A172 (cell line): Measurements from ENCODE around the gene SAMM50. TPM values are rescaled to one million over a fixed set of nuclear protein-coding genes. Genes with fewer than 3 reads are reported as not detected.
A peak's percentile ranks its signal among the peaks of the same experiment; 100 is the strongest.

Experiments
- DNase-seq: peaks from one replicate; pipeline ENCODE4 v3.0.0-alpha.2; 2015; ENCODE audit warnings: low spot score
- total RNA-seq: library from RNA; depleted of rRNA; stranded (reverse); fragments of >200 nt; shearing (Covaris generic); gene quantifications from 2 replicates; pipeline ENCODE4 v1.2.3, GENCODE V29; 2014; rRNA removed

Gene SAMM50
- 31.2 and 31.4 TPM in 2 replicates for total RNA-seq

GRCh38 chr22:43955040-43955882 is at the start of gene SAMM50:
SAMM50 (plus strand) TSS chr22:43955442; CDS start chr22:43955578, 136 bp downstream.
- DNase-seq = peak; percentile 55

GRCh38 chr22:43905681-43906080 is 49.6 kb upstream of the SAMM50 start:
- DNase-seq = no peak

DNA sequence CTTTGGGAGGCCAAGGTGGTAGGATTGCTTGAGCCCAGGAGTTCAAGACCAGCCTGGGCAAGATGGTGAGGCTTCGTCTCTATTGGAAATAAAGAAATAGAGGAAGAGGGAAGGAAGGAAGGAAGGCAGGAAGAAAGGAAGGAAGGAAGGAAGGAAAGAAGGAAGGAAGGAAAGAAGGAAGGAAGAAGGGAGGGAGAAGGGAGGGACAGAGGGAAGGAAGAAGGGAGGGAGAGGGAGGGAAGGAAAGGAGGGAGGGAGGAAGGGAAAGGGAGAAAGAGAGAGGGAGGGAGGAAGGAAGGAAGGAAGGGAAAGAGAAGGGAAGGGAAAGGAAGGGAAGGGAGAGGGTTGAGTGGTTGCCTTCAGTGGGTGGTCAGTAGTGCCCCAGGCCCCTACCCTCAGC is 45.5 kb upstream of the SAMM50 start:
- no peak for DNase-seq

GRCh38 chr22:43910178-43910695 is 45.0 kb upstream of the SAMM50 start:
- no peak for DNase-seq

GRCh38 chr22:43911351-43911750 is 43.9 kb upstream of the SAMM50 start:
- no peak for DNase-seq

DNA sequence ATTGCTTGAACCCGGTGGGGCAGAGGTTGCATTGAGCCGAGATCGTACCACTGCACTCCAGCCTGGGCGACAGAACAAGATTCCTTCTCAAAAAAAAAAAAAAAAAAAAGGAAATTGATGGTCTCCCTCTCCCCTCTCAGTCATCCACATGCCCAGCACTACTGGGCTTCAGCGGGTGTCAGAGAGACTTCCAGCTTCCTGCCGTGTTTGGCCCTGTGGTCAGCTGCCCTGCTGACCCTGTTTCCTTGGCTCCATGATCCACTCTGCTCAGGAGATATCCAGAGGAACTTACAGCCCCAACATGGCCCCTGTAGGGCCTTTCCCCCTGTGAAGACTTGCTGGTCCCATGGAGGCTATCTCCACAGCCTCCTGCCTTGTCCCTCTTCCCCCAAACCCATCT is 37.7 kb upstream of the SAMM50 start:
- DNase-seq = no peak

- DNase-seq = peak; percentile 31
Measured at GRCh38 chr22:43919106-43919973, 35.9 kb upstream of the SAMM50 start.

DNA sequence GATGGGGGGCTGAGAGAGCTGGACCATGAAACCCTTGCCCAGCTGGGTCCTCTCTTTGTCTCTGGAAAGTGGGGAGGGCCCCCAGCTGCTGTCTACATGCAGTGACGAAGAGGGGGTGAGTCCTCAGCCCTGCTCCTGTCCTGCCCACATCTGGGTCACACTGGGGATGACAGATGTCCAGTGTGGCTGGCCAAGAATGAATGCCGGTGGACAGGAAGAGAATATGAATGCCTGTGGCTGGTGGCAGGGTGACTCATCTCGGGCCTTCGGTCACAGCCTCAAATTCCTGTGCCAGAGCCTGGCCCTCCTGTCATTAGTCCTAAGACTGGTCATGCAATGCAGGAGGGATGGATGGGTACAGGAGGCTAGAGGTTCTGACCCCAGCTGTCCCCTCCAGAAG is 33.9 kb upstream of the SAMM50 start:
- peak; percentile 89 for DNase-seq

DNA sequence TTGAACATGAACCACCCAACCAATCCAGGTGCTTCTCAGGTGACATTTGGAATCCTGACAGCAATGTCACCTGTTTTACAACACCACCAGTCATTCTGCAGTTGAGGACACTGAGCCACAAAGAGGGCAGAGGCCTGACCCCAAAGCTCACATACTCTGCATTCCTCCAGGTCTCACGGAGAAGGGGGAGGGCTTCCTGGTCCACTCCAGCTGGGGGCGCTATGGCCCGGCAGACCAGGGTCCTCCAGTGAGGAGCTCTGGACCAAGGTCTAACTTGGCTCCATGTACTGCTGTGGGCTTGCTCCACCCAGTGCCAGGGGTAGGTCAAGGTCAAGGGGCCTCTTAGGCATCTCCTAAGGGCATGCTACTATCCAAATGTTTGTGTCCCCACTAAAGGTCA is 33.1 kb upstream of the SAMM50 start:
- no peak for DNase-seq

- no peak for DNase-seq
Measured at GRCh38 chr22:43923191-43923590, 32.1 kb upstream of the SAMM50 start.

- DNase-seq = peak; percentile 34
Measured at GRCh38 chr22:43923631-43924464, 31.4 kb upstream of the SAMM50 start, which contains the start of gene PNPLA3. PNPLA3 (plus strand) TSS chr22:43923805; CDS start chr22:43923912, 107 bp downstream.

GRCh38 chr22:43924877-43925276 is 30.4 kb upstream of the SAMM50 start:
- DNase-seq = no peak

- peak; percentile 12 for DNase-seq
Measured at GRCh38 chr22:43925433-43926348, 29.6 kb upstream of the SAMM50 start.

DNA sequence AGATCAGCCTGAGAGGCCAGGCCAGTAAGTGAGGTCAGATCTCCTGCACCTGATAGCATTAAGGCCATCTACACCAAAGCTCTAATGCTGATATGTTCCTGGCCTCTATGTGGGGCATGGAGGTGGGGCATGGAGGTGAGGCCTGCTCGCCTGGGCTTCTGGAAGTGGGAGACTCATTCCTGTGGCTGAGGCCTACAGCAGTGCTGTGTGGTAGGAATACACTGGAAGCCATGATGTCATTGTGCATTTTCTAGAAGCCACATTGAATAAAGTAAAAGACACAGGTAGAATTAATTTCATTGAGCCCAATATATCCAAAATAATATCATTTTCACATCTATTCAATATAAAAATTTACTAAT is 28.9 kb upstream of the SAMM50 start:
- no peak for DNase-seq

DNA sequence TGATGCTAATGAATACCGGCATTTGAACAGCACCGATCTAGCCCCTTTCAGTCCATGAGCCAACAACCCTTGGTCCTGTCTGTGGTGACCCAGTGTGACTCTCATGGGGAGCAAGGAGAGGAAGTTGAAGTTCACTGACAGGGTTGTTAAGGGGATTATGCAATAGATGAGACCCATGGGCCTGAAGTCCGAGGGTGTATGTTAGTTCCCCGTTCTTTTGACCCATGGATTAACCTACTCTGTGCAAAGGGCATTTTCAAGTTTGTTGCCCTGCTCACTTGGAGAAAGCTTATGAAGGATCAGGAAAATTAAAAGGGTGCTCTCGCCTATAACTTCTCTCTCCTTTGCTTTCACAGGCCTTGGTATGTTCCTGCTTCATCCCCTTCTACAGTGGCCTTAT is 26.8 kb upstream of the SAMM50 start:
- no peak for DNase-seq

DNA sequence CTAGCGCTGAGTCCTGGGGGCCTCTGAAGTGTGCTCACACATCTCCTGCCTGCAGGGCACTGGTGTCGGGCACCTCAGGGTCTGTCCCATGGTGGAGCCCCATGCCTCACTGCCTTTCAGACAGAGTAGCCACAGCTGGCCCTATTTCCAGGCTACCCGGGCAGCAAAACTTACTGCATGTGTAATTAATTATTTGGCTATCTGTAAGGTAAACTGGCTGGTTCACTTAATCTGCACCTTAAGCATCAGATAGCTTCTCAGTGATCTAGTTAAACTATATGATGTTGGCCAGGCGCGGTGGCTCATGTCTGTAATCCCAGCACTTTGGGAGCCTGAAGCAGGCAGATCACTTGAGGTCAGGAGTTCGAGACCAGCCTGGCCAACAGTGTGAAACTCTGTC is 26.3 kb upstream of the SAMM50 start:
- no peak for DNase-seq

DNA sequence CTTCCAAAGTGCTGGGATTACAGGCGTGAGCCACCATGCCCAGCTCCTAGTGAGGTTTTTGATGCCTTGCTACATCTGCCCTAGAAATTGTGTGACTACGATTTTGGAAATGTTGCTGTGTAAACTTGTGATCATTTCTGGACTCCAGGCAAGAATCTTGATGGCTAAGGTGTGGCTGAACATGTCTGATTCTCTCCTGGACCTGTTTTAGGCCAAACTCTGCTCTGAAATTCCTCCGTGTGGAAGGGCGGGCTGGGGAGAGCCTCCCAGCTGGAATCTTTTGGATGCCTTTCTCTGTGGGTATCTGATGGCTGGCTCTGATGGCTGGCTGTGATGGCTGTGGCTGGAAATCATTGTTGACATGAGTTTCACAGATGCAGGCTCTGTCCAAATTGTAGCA is 23.5 kb upstream of the SAMM50 start:
- no peak for DNase-seq

GRCh38 chr22:43941449-43941848 is 13.8 kb upstream of the SAMM50 start:
- DNase-seq = no peak

GRCh38 chr22:43944670-43945430 is 10.4 kb upstream of the SAMM50 start:
- no peak for DNase-seq
